HEK293 (cell line): Measurements from ENCODE around the gene DAGLA.

Experiments
- CTCF ChIA-PET: fragments of 350-600 bp; formaldehyde crosslinking; extraction: SDS; loops from one replicate; lab custom pipeline; 2021; ENCODE audit warnings: antibody characterized with exemption; lab: Yijun Ruan, JAX
- POLR2A ChIA-PET: fragments of 300-600 bp; formaldehyde crosslinking; extraction: SDS; loops from one replicate; lab custom pipeline; 2020; ENCODE audit warnings: antibody characterized with exemption, inconsistent platforms; lab: Yijun Ruan, JAX
- H3K27ac ChIP-seq: fragments of 200-500 bp; sonication (Bioruptor generic); 2 replicates; pipeline ENCODE4 v1.5.1; 2014; ENCODE audit warnings: low read depth, low read length, control low read depth, inconsistent platforms; ENCODE audit errors: extremely low read depth
- H3K36me3 ChIP-seq, 2 experiments: fragments of 200-500 bp in 1 of 2; sonication (Bioruptor generic) in 1 of 2; 1 replicate in 1 of 2; 2 replicates in 1 of 2; pipeline ENCODE4 v1.5.1; 2014 to 2017; ENCODE audit warnings: inconsistent platforms in 2 of 2, low read length in 2 of 2; ENCODE audit not compliant: control insufficient read depth in 2 of 2, insufficient read depth in 1 of 2
- H3K4me1 ChIP-seq: fragments of 200-500 bp; sonication (Bioruptor generic); 2 replicates; pipeline ENCODE4 v1.5.1; 2014; ENCODE audit warnings: mild to moderate bottlenecking, low read length, inconsistent platforms; ENCODE audit not compliant: control insufficient read depth, insufficient read depth
- H3K4me3 ChIP-seq: 2 replicates; pipeline ENCODE4 v1.5.1; 2011; ENCODE audit warnings: low read depth, mild to moderate bottlenecking, control low read depth, low read length, moderate library complexity
- H3K9me3 ChIP-seq: fragments of 200-500 bp; sonication (Bioruptor generic); 2 replicates; pipeline ENCODE4 v1.5.1; 2014; ENCODE audit warnings: low read depth, low read length, inconsistent platforms; ENCODE audit not compliant: control insufficient read depth, insufficient read depth
- AEBP2 ChIP-seq: fragments of 450-650 bp; formaldehyde crosslinking; IDR thresholded peaks from 2 replicates; pipeline ENCODE4 v1.5.1; 2016; ENCODE audit warnings: missing biosample characterization, missing genetic modification characterization, borderline replicate concordance
- ATF2 ChIP-seq: fragments of 450-650 bp; formaldehyde crosslinking; IDR thresholded peaks from 2 replicates; pipeline ENCODE4 v1.5.1; 2016; ENCODE audit warnings: missing biosample characterization, missing genetic modification characterization, low read depth
- KLF8 ChIP-seq: fragments of 450-650 bp; formaldehyde crosslinking; IDR thresholded peaks from 2 replicates; pipeline ENCODE4 v1.5.1; 2016; ENCODE audit warnings: missing biosample characterization, missing genetic modification characterization
- KLF9 ChIP-seq: fragments of 450-650 bp; formaldehyde crosslinking; IDR thresholded peaks from 2 replicates; pipeline ENCODE4 v1.5.1; 2016; ENCODE audit warnings: missing biosample characterization, missing genetic modification characterization, low read depth
- PATZ1 ChIP-seq: fragments of 450-650 bp; formaldehyde crosslinking; IDR thresholded peaks from 2 replicates; pipeline ENCODE4 v1.5.1; 2016; ENCODE audit warnings: missing biosample characterization, missing genetic modification characterization
- PBX3 ChIP-seq: sonication (generic); formaldehyde crosslinking; IDR thresholded peaks from 2 replicates; pipeline ENCODE4 v1.8.1; 2022; ENCODE audit warnings: mild to moderate bottlenecking, moderate library complexity, missing genetic modification reagents
- REST ChIP-seq: fragments of 450-650 bp; formaldehyde crosslinking; IDR thresholded peaks from 2 replicates; pipeline ENCODE4 v1.5.1; 2016; ENCODE audit warnings: missing biosample characterization, missing genetic modification characterization
- ZBTB20 ChIP-seq: fragments of 450-650 bp; formaldehyde crosslinking; IDR thresholded peaks from 2 replicates; pipeline ENCODE4 v1.5.1; 2016; ENCODE audit warnings: missing biosample characterization, missing genetic modification characterization
- ZFP3 ChIP-seq: fragments of 450-650 bp; formaldehyde crosslinking; IDR thresholded peaks from 2 replicates; pipeline ENCODE4 v1.5.1; 2016; ENCODE audit warnings: low read depth, missing biosample characterization, missing genetic modification characterization
- ZNF266 ChIP-seq: fragments of 450-650 bp; formaldehyde crosslinking; IDR thresholded peaks from 2 replicates; pipeline ENCODE4 v1.5.1; 2016; ENCODE audit warnings: missing biosample characterization, missing genetic modification characterization, low read depth
- ZNF366 ChIP-seq: fragments of 450-650 bp; formaldehyde crosslinking; conservative IDR thresholded peaks from 2 replicates; pipeline ENCODE4 v1.5.1; 2016; ENCODE audit warnings: missing biosample characterization, missing genetic modification characterization
- ZNF513 ChIP-seq: fragments of 450-650 bp; IDR thresholded peaks from 2 replicates; pipeline ENCODE4 v1.5.1; 2018; ENCODE audit warnings: missing biosample characterization, missing genetic modification characterization
- ZNF518A ChIP-seq: fragments of 450-650 bp; formaldehyde crosslinking; conservative IDR thresholded peaks from 2 replicates; pipeline ENCODE4 v1.5.1; 2016; ENCODE audit warnings: low read depth, missing biosample characterization, missing genetic modification characterization
- ZNF548 ChIP-seq: fragments of 450-650 bp; formaldehyde crosslinking; IDR thresholded peaks from 2 replicates; pipeline ENCODE4 v1.5.1; 2016; ENCODE audit warnings: missing biosample characterization, missing genetic modification characterization
- ZNF670 ChIP-seq: fragments of 450-650 bp; formaldehyde crosslinking; IDR thresholded peaks from 2 replicates; pipeline ENCODE4 v1.5.1; 2016; ENCODE audit warnings: missing biosample characterization, missing genetic modification characterization, low read depth
- ZNF785 ChIP-seq: fragments of 450-650 bp; formaldehyde crosslinking; IDR thresholded peaks from 2 replicates; pipeline ENCODE4 v1.5.1; 2016; ENCODE audit warnings: missing biosample characterization, missing genetic modification characterization
- TF ChIP-seq, protein P1 (sequence below): fragments of 450-650 bp; formaldehyde crosslinking; IDR thresholded peaks from 2 replicates; pipeline ENCODE4 v1.5.1; 2016; ENCODE audit warnings: missing biosample characterization, missing genetic modification characterization

The DAGLA gene

DNA sequence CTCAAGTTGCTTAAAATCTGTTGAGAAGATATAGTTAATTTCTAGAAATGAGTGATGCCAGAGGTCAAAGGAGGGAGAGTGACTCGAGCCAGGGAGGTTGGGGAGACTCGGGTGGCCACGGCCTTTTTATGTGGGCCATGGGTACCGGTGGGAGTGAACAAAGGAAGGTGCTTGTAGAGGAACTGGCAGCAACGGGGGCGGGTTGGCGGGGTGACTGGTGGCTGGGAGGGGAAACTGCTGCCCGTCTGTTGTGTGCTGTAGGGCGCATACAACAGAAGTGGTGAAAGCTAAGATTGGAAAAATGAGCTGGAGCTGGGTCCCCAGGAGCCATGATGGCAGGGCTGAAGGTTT, 5.4 kb downstream of the DAGLA start:
- H3K36me3 ChIP-seq = no peaks in the 10 kb centered on the region
- ChIA-PET POLR2A (no interaction called here), CTCF (no interaction called here)
- H3K27ac ChIP-seq = no peak overlapping the region
- peaks cover 3% of the 10 kb centered on the region; the same call in 1 of the 2 replicates for H3K4me1 ChIP-seq
- TF ChIP-seq ZNF266 (tag by site-specific recombination) (no peak), KLF9 (tag by site-specific recombination) (no peak), ZNF366 (tag by site-specific recombination) (no peak), ZNF785 (tag by site-specific recombination) (no peak), KLF8 (tag by site-specific recombination) (no peak), ZNF670 (tag by site-specific recombination) (no peak), PBX3 (no peak), ZBTB20 (no peak), ATF2 (no peak), PATZ1 (tag by site-specific recombination) (no peak), ZNF548 (no peak)
- H3K4me3 ChIP-seq = no peak overlapping the region
- H3K9me3 ChIP-seq = no peaks in the 10 kb centered on the region

- no peak overlapping the region for H3K4me3 ChIP-seq
- POLR2A ChIA-PET = no interaction called here
- no peaks in the 10 kb centered on the region for H3K36me3 ChIP-seq
- CTCF ChIA-PET = no interaction called here
- no peaks in the 10 kb centered on the region for H3K9me3 ChIP-seq
- H3K27ac ChIP-seq = no peak overlapping the region
- peaks cover 3% of the 10 kb centered on the region; the same call in 1 of the 2 replicates for H3K4me1 ChIP-seq
- TF ChIP-seq, protein P1, sequence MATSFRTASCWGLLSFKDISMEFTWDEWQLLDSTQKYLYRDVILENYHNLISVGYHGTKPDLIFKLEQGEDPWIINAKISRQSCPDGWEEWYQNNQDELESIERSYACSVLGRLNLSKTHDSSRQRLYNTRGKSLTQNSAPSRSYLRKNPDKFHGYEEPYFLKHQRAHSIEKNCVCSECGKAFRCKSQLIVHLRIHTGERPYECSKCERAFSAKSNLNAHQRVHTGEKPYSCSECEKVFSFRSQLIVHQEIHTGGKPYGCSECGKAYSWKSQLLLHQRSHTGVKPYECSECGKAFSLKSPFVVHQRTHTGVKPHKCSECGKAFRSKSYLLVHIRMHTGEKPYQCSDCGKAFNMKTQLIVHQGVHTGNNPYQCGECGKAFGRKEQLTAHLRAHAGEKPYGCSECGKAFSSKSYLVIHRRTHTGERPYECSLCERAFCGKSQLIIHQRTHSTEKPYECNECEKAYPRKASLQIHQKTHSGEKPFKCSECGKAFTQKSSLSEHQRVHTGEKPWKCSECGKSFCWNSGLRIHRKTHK = no peak
- TF ChIP-seq AEBP2 (tag by site-specific recombination) (no peak), ZFP3 (no peak), REST (no peak), ZNF518A (tag by site-specific recombination) (no peak), ZNF513 (tag by site-specific recombination) (no peak)
Observed at GRCh38 chr11:61686066-61686465, 5.9 kb downstream of the DAGLA start.
